Panc1 (cell line): ENCODE measurements around the gene DHRS12. TPM values are rescaled to one million over a fixed set of nuclear protein-coding genes. Genes with fewer than 3 reads are reported as not detected.

Experiments used
- ATAC-seq: fragments of 200-7000 bp; cut with Tn5 transposase; 2 replicates; pipeline ENCODE4 v1.9.1; 2020; ENCODE audit warnings: mild to moderate bottlenecking, moderate library complexity
- BruUV-seq: library from RNA; stranded (reverse); fragments of 400-500 nt; replicated peaks from 2 replicates; lab custom pipeline; 2021; lab: Mats Ljungman, UMichigan
- CTCF ChIA-PET: fragments of 300-600 bp; sonication (Branson Sonifier 250); formaldehyde crosslinking; loops from one replicate; lab custom pipeline; 2022; ENCODE audit warnings: antibody characterized with exemption; lab: Charles Lee
- POLR2A ChIA-PET: fragments of 300-600 bp; sonication (Branson Sonifier 250); formaldehyde crosslinking; loops from one replicate; lab custom pipeline; 2022; ENCODE audit warnings: antibody characterized with exemption; lab: Charles Lee
- DNase-seq: peaks from one replicate; pipeline ENCODE4 v3.0.0-alpha.2; 2010; ENCODE audit warnings: low read depth, low spot score
- H3K27ac ChIP-seq: 2 replicates; pipeline ENCODE4 v1.5.1; 2011; ENCODE audit warnings: mild to moderate bottlenecking, low read length, inconsistent platforms
- H3K27me3 ChIP-seq: fragments of 200-500 bp; sonication (Bioruptor generic); 2 replicates; pipeline ENCODE4 v1.6.0; 2014; ENCODE audit warnings: low read length, inconsistent platforms; ENCODE audit not compliant: control insufficient read depth, insufficient read depth
- H3K36me3 ChIP-seq: fragments of 200-500 bp; sonication (Bioruptor generic); 2 replicates; pipeline ENCODE4 v1.5.1; 2014; ENCODE audit warnings: inconsistent platforms, mild to moderate bottlenecking, low read length, moderate library complexity; ENCODE audit not compliant: control insufficient read depth, insufficient read depth
- H3K4me1 ChIP-seq: 2 replicates; pipeline ENCODE4 v1.5.1; 2011; ENCODE audit warnings: inconsistent platforms, mild to moderate bottlenecking, low read length, moderate library complexity; ENCODE audit not compliant: control insufficient read depth, insufficient read depth
- H3K4me3 ChIP-seq, 2 experiments: 2 replicates each; pipeline ENCODE4 v1.5.1; 2011 to 2012; ENCODE audit warnings: low read depth in 2 of 2, low read length in 2 of 2, mild to moderate bottlenecking in 2 of 2, inconsistent platforms in 1 of 2, moderate library complexity in 1 of 2
- H3K9me3 ChIP-seq: fragments of 200-500 bp; sonication (Bioruptor generic); 2 replicates; pipeline ENCODE4 v1.5.1; 2014; ENCODE audit warnings: low read depth, mild to moderate bottlenecking, inconsistent platforms, low read length, moderate library complexity; ENCODE audit not compliant: control insufficient read depth, insufficient read depth
- POLR2AphosphoS5 ChIP-seq: IDR thresholded peaks from 2 replicates; pipeline ENCODE4 v1.6.1; 2012; ENCODE audit warnings: mild to moderate bottlenecking, low read depth, low read length, moderate library complexity
- SIN3A ChIP-seq: IDR thresholded peaks from 2 replicates; pipeline ENCODE4 v1.6.1; 2012; ENCODE audit warnings: low read depth, mild to moderate bottlenecking, low read length, moderate library complexity, borderline replicate concordance; ENCODE audit not compliant: insufficient read depth
- TCF7L2 ChIP-seq: IDR thresholded peaks from 2 replicates; pipeline ENCODE4 v1.6.1; 2011; ENCODE audit warnings: mild to moderate bottlenecking, low read depth, low read length, inconsistent platforms
- in situ Hi-C: cut with HindIII; loops from 2 replicates; pipeline ENCODE4 v1.10.0; 2016; ENCODE audit warnings: low sequenced_read_pairs, low pct_unique_long_range_greater_than_20kb
- intact Hi-C: fragments of 100-400 bp; cut with micrococcal nuclease; formaldehyde crosslinking; loops from one replicate; pipeline ENCODE4 v1.10.0; 2022; ENCODE audit not compliant: unreplicated experiment
- total RNA-seq: library from RNA; stranded (reverse); gene quantifications from one replicate; pipeline ENCODE4 v1.2.1, GENCODE V29; 2021; ENCODE audit not compliant: unreplicated experiment
- TF ChIP-seq, protein P1 (sequence below): fragments of 450-650 bp; IDR thresholded peaks from 2 replicates; pipeline ENCODE4 v1.5.1; 2017; ENCODE audit warnings: mild to moderate bottlenecking
- TF ChIP-seq, protein P2 (sequence below), 2 experiments: IDR thresholded peaks; 2 replicates each; pipeline ENCODE4 v1.6.1; 2011 to 2012; ENCODE audit warnings: low read depth in 2 of 2, control low read depth in 1 of 2, low read length in 1 of 2, mild to moderate bottlenecking in 1 of 2, moderate library complexity in 1 of 2; ENCODE audit not compliant: insufficient read depth in 1 of 2

Gene DHRS12
- total RNA-seq, 1 experiment from 2014 or later: 10.7 TPM

DNA sequence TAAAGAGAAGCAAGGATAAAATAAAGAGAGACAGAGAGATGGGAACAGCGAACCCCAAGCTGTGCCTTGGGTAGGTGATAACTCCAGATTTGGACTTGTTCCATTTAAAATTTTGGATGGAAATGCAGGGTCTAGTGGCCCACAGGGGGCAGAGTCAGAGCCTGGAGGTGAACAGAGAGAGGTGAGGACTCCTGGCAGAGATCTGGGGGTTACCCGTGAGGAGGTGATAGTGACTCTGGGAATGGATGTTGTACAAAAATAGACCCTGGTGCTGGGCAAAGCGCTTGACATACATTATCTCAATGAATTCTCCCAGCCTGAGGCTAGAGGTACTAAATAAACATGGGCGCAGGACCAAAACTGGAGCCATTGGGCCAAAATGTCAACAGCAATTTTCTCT, 14.3 kb upstream of the DHRS12 start:
- no peaks in the 10 kb centered on the region for H3K27me3 ChIP-seq
- H3K27ac ChIP-seq: no peak overlapping the region
- H3K36me3 ChIP-seq: no peaks in the 10 kb centered on the region
- H3K4me3 ChIP-seq: no peak overlapping the region
- no peak for TF ChIP-seq POLR2AphosphoS5
- H3K9me3 ChIP-seq: no peaks in the 10 kb centered on the region
- BruUV-seq: no TSS peak
- DNase-seq: no peak
- ATAC-seq: no peak
- intact Hi-C loops: no loop called here
- in situ Hi-C loops: no loop called here
- ChIA-PET CTCF (interaction anchor here (0.6 kb wide), 1 partner anchor 697 kb away, joined by 4 read pairs; no protein-coding TSS in a partner anchor), POLR2A (no interaction called here)
- H3K4me1 ChIP-seq: no peaks in the 10 kb centered on the region

DNA sequence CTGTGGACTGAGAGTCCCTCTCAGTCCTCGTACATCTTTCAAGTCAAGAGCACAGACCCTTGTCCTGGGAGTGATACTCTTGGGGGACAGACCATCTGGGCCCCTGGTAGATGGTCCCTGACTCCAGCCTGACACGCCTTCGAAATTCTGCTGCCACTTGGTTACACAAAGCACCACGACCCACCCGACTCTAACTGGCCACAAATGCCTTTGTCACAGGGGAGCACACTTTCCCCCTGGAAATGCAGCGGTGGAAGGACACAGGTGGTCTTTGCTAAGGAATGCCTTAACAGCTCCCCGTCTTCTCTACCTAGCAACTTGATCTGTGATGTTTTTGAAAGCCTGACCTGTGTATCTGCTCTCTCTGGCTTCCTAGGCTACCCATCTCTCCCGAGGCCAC, 13.8 kb upstream of the DHRS12 start:
- CTCF ChIA-PET: interaction anchor here (0.6 kb wide), 1 partner anchor 696 kb away, joined by 4 read pairs; no protein-coding TSS in a partner anchor
- in situ Hi-C loops (no loop called here), intact Hi-C loops (no loop called here)
- POLR2A ChIA-PET: no interaction called here
- Histone ChIP-seq H3K4me1 (no peaks in the 10 kb centered on the region), H3K27me3 (no peaks in the 10 kb centered on the region), H3K36me3 (no peaks in the 10 kb centered on the region), H3K9me3 (no peaks in the 10 kb centered on the region), H3K4me3 (no peak overlapping the region), H3K27ac (no peak overlapping the region)
- TF ChIP-seq SIN3A (no peak), TCF7L2 (no peak), POLR2AphosphoS5 (no peak)
- TF ChIP-seq, protein P1, sequence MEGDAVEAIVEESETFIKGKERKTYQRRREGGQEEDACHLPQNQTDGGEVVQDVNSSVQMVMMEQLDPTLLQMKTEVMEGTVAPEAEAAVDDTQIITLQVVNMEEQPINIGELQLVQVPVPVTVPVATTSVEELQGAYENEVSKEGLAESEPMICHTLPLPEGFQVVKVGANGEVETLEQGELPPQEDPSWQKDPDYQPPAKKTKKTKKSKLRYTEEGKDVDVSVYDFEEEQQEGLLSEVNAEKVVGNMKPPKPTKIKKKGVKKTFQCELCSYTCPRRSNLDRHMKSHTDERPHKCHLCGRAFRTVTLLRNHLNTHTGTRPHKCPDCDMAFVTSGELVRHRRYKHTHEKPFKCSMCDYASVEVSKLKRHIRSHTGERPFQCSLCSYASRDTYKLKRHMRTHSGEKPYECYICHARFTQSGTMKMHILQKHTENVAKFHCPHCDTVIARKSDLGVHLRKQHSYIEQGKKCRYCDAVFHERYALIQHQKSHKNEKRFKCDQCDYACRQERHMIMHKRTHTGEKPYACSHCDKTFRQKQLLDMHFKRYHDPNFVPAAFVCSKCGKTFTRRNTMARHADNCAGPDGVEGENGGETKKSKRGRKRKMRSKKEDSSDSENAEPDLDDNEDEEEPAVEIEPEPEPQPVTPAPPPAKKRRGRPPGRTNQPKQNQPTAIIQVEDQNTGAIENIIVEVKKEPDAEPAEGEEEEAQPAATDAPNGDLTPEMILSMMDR: no peak
- TF ChIP-seq, protein P2, sequence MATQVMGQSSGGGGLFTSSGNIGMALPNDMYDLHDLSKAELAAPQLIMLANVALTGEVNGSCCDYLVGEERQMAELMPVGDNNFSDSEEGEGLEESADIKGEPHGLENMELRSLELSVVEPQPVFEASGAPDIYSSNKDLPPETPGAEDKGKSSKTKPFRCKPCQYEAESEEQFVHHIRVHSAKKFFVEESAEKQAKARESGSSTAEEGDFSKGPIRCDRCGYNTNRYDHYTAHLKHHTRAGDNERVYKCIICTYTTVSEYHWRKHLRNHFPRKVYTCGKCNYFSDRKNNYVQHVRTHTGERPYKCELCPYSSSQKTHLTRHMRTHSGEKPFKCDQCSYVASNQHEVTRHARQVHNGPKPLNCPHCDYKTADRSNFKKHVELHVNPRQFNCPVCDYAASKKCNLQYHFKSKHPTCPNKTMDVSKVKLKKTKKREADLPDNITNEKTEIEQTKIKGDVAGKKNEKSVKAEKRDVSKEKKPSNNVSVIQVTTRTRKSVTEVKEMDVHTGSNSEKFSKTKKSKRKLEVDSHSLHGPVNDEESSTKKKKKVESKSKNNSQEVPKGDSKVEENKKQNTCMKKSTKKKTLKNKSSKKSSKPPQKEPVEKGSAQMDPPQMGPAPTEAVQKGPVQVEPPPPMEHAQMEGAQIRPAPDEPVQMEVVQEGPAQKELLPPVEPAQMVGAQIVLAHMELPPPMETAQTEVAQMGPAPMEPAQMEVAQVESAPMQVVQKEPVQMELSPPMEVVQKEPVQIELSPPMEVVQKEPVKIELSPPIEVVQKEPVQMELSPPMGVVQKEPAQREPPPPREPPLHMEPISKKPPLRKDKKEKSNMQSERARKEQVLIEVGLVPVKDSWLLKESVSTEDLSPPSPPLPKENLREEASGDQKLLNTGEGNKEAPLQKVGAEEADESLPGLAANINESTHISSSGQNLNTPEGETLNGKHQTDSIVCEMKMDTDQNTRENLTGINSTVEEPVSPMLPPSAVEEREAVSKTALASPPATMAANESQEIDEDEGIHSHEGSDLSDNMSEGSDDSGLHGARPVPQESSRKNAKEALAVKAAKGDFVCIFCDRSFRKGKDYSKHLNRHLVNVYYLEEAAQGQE (IDR thresholded peaks at IDR 0.05; ENCODE audit: insufficient read depth in 1 of 2, low read depth in 2 of 2, low read length in 1 of 2): no peak
- no peak for ATAC-seq
- BruUV-seq: no TSS peak
- no peak for DNase-seq

DNA sequence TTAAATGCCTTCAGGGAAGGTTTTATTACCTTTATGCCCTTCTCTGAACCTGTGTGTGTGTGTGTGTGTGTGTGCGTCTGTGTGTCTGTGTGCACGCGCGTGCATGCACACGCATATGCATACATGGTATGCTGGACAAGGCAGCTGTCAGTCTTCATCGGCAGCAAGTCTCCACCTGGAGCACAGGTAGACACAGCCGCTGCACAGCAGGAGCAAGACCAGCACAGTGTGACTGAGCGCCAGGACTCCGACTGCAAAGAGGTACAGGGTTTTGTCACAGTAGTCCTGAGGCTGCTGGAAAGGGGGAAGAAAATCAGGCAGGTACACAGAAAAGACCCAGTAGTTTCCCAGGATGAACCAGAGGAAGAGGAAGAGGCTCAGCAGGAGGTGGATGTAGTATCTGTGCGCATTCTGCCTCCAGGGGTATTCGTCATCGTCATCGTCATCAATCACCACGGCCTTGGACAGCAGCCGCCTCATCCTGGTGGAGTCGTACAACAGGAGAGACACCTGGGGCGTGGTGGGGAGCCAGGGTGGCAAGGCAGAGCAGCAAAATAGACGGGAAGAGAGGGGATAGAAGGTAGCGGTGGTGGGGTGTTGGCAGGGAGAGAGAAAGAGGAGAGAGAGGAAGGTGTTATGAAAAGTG, 12.8 kb upstream of the DHRS12 start:
- ChIA-PET POLR2A (no interaction called here), CTCF (no interaction called here)
- H3K27me3 ChIP-seq: no peaks in the 10 kb centered on the region
- no peaks in the 10 kb centered on the region for H3K36me3 ChIP-seq
- no TSS peak for BruUV-seq
- ATAC-seq: no peak
- DNase-seq: no peak
- in situ Hi-C loops: no loop called here
- intact Hi-C loops: no loop called here
- no peak overlapping the region for H3K4me3 ChIP-seq
- H3K27ac ChIP-seq: no peak overlapping the region
- H3K4me1 ChIP-seq: no peaks in the 10 kb centered on the region
- no peaks in the 10 kb centered on the region for H3K9me3 ChIP-seq
- no peak for TF ChIP-seq SIN3A
- TF ChIP-seq, protein P2 (IDR thresholded peaks at IDR 0.05; ENCODE audit: insufficient read depth in 1 of 2, low read depth in 2 of 2, low read length in 1 of 2): no peak
- TF ChIP-seq, protein P1: no peak
- TF ChIP-seq POLR2AphosphoS5: no peak
- TF ChIP-seq TCF7L2: no peak
